ENCODE results near the gene ANKUB1. TPM values are rescaled to one million over a fixed set of nuclear protein-coding genes. Genes with fewer than 3 reads are reported as not detected.

Gene ANKUB1
- total RNA-seq, 2 experiments from 2014 or later = not detected

DNA sequence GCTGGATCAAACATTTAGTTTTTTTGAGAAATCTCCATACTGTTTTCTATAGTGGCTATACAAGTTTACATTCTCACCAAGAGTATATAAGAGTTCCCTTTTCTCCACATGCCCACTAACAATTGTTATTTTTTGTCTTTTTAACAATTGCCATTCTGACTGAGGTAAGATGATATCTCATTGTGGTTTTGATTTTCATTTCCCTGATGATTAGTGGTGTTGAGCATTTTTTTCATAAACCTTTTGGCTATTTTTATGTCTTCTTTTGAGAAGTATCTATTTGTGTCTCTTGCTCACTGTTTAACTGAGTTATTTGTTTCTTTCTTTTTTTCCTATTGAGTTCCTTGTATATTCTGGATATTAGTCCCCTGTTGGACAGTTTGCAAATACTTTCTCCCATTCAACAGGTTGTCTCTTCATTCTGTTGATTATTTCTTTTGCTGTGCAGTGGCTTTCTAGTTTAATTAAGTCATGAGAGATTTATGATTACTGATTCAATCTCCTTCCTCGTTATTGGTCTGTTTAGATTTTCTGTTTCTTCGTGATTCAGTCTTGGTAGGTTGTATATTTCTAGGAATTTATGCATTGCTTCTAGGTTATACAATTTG, 13.9 kb upstream of the ANKUB1 start:
- no peak overlapping the region for H3K27ac Mint-ChIP-seq
- Histone ChIP-seq H3K4me1 (ENCODE audit: insufficient read depth, low read length) (peaks cover 4% of the 10 kb centered on the region), H3K27ac (ENCODE audit: low read depth in 1 of 2, low read length in 2 of 2) (no peak overlapping the region), H3K9me3 (ENCODE audit: control insufficient read depth in 1 of 2, insufficient read depth in 1 of 2, low read length in 2 of 2) (no peaks in the 10 kb centered on the region), H3K36me3 (ENCODE audit: insufficient read depth, low read length) (no peaks in the 10 kb centered on the region), H3K4me3 (ENCODE audit: low read length) (no peak overlapping the region), H3K27me3 (ENCODE audit: control insufficient read depth in 1 of 2, insufficient read depth in 2 of 2, low read length in 2 of 2) (no peaks in the 10 kb centered on the region)
- no peaks in the 10 kb centered on the region for H3K9me3 Mint-ChIP-seq
- no peaks in the 10 kb centered on the region for H3K36me3 Mint-ChIP-seq (ENCODE audit: low read depth)
- H3K4me1 Mint-ChIP-seq (ENCODE audit: low read depth) = peaks cover 4% of the 10 kb centered on the region
- TF ChIP-seq, protein P1, sequence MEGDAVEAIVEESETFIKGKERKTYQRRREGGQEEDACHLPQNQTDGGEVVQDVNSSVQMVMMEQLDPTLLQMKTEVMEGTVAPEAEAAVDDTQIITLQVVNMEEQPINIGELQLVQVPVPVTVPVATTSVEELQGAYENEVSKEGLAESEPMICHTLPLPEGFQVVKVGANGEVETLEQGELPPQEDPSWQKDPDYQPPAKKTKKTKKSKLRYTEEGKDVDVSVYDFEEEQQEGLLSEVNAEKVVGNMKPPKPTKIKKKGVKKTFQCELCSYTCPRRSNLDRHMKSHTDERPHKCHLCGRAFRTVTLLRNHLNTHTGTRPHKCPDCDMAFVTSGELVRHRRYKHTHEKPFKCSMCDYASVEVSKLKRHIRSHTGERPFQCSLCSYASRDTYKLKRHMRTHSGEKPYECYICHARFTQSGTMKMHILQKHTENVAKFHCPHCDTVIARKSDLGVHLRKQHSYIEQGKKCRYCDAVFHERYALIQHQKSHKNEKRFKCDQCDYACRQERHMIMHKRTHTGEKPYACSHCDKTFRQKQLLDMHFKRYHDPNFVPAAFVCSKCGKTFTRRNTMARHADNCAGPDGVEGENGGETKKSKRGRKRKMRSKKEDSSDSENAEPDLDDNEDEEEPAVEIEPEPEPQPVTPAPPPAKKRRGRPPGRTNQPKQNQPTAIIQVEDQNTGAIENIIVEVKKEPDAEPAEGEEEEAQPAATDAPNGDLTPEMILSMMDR (IDR thresholded peaks at IDR 0.05) = no peak
- DNase-seq = no peak
- no peak for ATAC-seq (ENCODE audit: poor library complexity)
- intact Hi-C loops (cut with DNase I, micrococcal nuclease) = no loop called here
- peaks cover 26% of the 10 kb centered on the region for H3K27me3 Mint-ChIP-seq
- CTCF ChIA-PET = no interaction called here
- H3K4me3 Mint-ChIP-seq = no peak overlapping the region
- POLR2A ChIA-PET = no interaction called here

DNA sequence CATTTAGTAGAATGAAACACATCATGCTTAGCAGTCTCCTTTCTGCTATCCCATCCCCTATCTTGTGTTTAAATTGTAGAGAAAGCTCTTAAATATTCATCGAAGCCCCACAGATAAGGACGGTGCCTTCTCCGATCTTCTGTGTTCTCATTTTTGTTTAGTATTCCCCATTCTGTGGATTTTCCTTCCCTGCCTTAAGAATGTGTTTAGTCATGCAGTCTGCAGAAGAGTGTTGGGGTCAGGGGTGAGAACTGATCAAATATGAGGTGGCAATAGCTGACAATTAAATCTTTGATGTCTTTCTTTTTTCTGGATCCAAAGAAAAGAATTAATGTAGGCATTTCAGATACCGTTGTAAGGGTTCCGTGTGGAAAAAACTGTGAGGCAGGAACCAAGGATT, 9.3 kb upstream of the ANKUB1 start:
- TF ChIP-seq, protein P1 (IDR thresholded peaks at IDR 0.05) = no peak
- Mint-ChIP-seq H3K4me3 (no peak overlapping the region), H3K27ac (no peak overlapping the region), H3K4me1 (ENCODE audit: low read depth) (no peaks in the 10 kb centered on the region), H3K27me3 (peaks cover 46% of the 10 kb centered on the region), H3K36me3 (ENCODE audit: low read depth) (no peaks in the 10 kb centered on the region), H3K9me3 (no peaks in the 10 kb centered on the region)
- Histone ChIP-seq H3K9me3 (ENCODE audit: control insufficient read depth in 1 of 2, insufficient read depth in 1 of 2, low read length in 2 of 2) (no peaks in the 10 kb centered on the region), H3K4me1 (ENCODE audit: insufficient read depth, low read length) (no peaks in the 10 kb centered on the region), H3K27me3 (ENCODE audit: control insufficient read depth in 1 of 2, insufficient read depth in 2 of 2, low read length in 2 of 2) (no peaks in the 10 kb centered on the region), H3K4me3 (ENCODE audit: low read length) (no peak overlapping the region), H3K27ac (ENCODE audit: low read depth in 1 of 2, low read length in 2 of 2) (no peak overlapping the region), H3K36me3 (ENCODE audit: insufficient read depth, low read length) (no peaks in the 10 kb centered on the region)
- ChIA-PET POLR2A (no interaction called here), CTCF (no interaction called here)
- DNase-seq (no peak), ATAC-seq (ENCODE audit: poor library complexity) (no peak)
- intact Hi-C loops (cut with DNase I, micrococcal nuclease) = no loop called here

DNA sequence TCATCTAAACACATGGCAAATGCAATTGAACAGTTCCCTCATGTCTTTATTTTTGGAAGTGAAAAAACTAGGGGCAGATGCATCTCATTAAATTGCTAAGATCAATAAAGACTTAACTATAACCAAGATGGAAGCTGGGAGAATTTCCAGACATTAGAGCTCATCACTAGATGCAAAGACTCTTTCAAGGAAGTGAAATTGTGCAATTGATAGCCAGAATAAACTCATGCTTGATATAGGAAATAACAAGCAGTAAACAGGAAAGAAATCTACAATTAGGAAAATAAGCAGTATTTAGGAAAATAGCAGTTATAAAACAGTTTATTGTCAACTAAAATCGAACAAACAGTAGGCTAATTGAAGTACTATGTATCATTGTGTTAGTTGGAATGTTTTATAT, 8.8 kb upstream of the ANKUB1 start:
- ATAC-seq (ENCODE audit: poor library complexity) (no peak), DNase-seq (no peak)
- intact Hi-C loops (cut with DNase I, micrococcal nuclease) = no loop called here
- Mint-ChIP-seq H3K9me3 (no peaks in the 10 kb centered on the region), H3K4me1 (ENCODE audit: low read depth) (no peaks in the 10 kb centered on the region), H3K27ac (no peak overlapping the region), H3K4me3 (no peak overlapping the region), H3K27me3 (peaks cover 45% of the 10 kb centered on the region), H3K36me3 (ENCODE audit: low read depth) (no peaks in the 10 kb centered on the region)
- ChIA-PET POLR2A (no interaction called here), CTCF (no interaction called here)
- H3K36me3 ChIP-seq (ENCODE audit: insufficient read depth, low read length) = no peaks in the 10 kb centered on the region
- H3K4me1 ChIP-seq (ENCODE audit: insufficient read depth, low read length) = no peaks in the 10 kb centered on the region
- H3K27ac ChIP-seq (ENCODE audit: low read depth in 1 of 2, low read length in 2 of 2) = no peak overlapping the region
- no peak overlapping the region for H3K4me3 ChIP-seq (ENCODE audit: low read length)
- no peaks in the 10 kb centered on the region for H3K27me3 ChIP-seq (ENCODE audit: control insufficient read depth in 1 of 2, insufficient read depth in 2 of 2, low read length in 2 of 2)
- TF ChIP-seq, protein P1 (IDR thresholded peaks at IDR 0.05) = no peak
- no peaks in the 10 kb centered on the region for H3K9me3 ChIP-seq (ENCODE audit: control insufficient read depth in 1 of 2, insufficient read depth in 1 of 2, low read length in 2 of 2)

Measured in CD4-positive, alpha-beta T cell (primary cell).